Hepatocyte (in vitro differentiated cells): ENCODE data around the gene CNNM4. TPM values are rescaled to one million over a fixed set of nuclear protein-coding genes. Genes with fewer than 3 reads are reported as not detected.

Source experiments
- DNase-seq: peaks from one replicate; pipeline ENCODE4 v3.0.0-alpha.2; 2016; ENCODE audit warnings: low spot score
- H2AFZ ChIP-seq: fragments of 200-600 bp; sonication (generic); 2 replicates; pipeline ENCODE4 v1.6.0; 2016; ENCODE audit warnings: antibody characterized with exemption, mild to moderate bottlenecking
- H3K27ac ChIP-seq: fragments of 200-600 bp; sonication (generic); 2 replicates; pipeline ENCODE4 v1.5.1; 2016; ENCODE audit warnings: mild to moderate bottlenecking
- H3K27me3 ChIP-seq: fragments of 200-600 bp; sonication (generic); 2 replicates; pipeline ENCODE4 v1.6.1; 2016
- H3K36me3 ChIP-seq: fragments of 200-600 bp; sonication (generic); replicated peaks from 2 replicates; pipeline ENCODE4 v1.5.1; 2016; ENCODE audit warnings: low read depth; ENCODE audit not compliant: insufficient read depth
- H3K4me1 ChIP-seq: fragments of 200-600 bp; sonication (generic); 2 replicates; pipeline ENCODE4 v1.5.1; 2016; ENCODE audit warnings: mild to moderate bottlenecking, moderate library complexity; ENCODE audit not compliant: insufficient read depth
- H3K4me2 ChIP-seq: fragments of 200-600 bp; sonication (generic); 2 replicates; pipeline ENCODE4 v1.6.0; 2016
- H3K4me3 ChIP-seq: fragments of 200-600 bp; sonication (generic); 2 replicates; pipeline ENCODE4 v1.5.1; 2016; ENCODE audit warnings: mild to moderate bottlenecking
- H3K79me2 ChIP-seq: fragments of 200-600 bp; sonication (generic); 2 replicates; pipeline ENCODE4 v1.6.0; 2017; ENCODE audit warnings: mild to moderate bottlenecking
- H3K9me2 ChIP-seq: fragments of 200-600 bp; sonication (generic); replicated peaks from 2 replicates; pipeline ENCODE4 v1.6.0; 2017; ENCODE audit warnings: mild to moderate bottlenecking; ENCODE audit not compliant: insufficient read depth
- H3K9me3 ChIP-seq: fragments of 200-600 bp; sonication (generic); 2 replicates; pipeline ENCODE4 v1.5.1; 2016; ENCODE audit warnings: low read depth, mild to moderate bottlenecking
- H4K20me1 ChIP-seq: fragments of 200-600 bp; sonication (generic); 2 replicates; pipeline ENCODE4 v1.6.0; 2016; ENCODE audit warnings: mild to moderate bottlenecking; ENCODE audit not compliant: insufficient read depth, poor library complexity, severe bottlenecking
- CTCF ChIP-seq: fragments of 200-600 bp; sonication (generic); IDR thresholded peaks from 2 replicates; pipeline ENCODE4 v1.5.1; 2016; ENCODE audit warnings: antibody characterized with exemption, mild to moderate bottlenecking; ENCODE audit not compliant: poor library complexity
- EZH2 ChIP-seq: fragments of 200-600 bp; sonication (generic); IDR thresholded peaks from 2 replicates; pipeline ENCODE4 v1.6.1; 2016; ENCODE audit warnings: antibody characterized with exemption, mild to moderate bottlenecking, borderline replicate concordance
- EZH2phosphoT487 ChIP-seq: fragments of 200-600 bp; sonication (generic); IDR thresholded peaks from one replicate; pipeline ENCODE4 v1.6.1; 2018; ENCODE audit warnings: antibody characterized with exemption, mild to moderate bottlenecking, low read depth, moderate library complexity; ENCODE audit not compliant: unreplicated experiment, severe bottlenecking
- WGBS: methylation state at CpG from one replicate; pipeline ENCODE4 v1.1.6; 2016; ENCODE audit warnings: low lambda C conversion rate; ENCODE audit errors: missing lambda C conversion rate; 5-methylcytosine and 5-hydroxymethylcytosine counted together
- polyA plus RNA-seq: library from polyadenylated mRNA; unstranded; fragments of >200 nt; fragmentation: Nextera tagmentation; extraction: Ambion mirVana; gene quantifications from 2 replicates; pipeline ENCODE4 v1.2.1, GENCODE V29; 2016
- total RNA-seq: library from RNA; depleted of rRNA; stranded (reverse); fragments of >200 nt; gene quantifications from 2 replicates; pipeline ENCODE4 v1.2.3, GENCODE V29; 2014

The CNNM4 gene
- total and polyA plus RNA-seq, 2 experiments from 2014 or later: 8.8 to 10.8 TPM

DNA sequence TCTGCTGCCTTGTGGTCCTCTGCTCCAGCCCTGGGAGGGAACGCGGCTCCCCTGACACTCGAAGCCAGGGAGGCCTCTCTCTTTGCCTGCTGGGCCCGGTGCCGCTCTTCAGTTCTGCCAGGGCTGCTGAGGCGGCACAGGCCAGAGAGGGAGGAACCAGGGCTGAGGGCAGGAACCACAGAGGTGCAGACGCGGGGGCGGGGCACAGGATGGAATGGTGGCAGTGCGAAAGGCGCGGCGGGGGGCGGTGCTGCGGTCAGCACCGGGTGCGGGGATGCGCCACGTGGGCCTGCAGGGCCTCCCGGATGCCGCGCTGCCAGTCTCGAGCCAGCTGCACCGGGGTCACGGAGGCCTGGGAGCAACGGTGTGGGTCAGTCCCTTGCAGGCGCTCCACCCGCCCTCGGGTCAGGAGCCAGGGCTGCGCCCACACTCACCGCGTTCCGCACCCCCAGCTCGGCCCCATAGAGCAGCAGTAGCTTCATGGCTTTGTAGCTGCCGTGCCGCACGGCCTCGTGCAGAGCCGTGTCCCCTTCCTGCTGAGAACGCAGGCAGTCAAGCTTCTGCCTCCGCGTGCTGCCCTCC, 78.7 kb downstream of the CNNM4 start:
- Histone ChIP-seq H4K20me1 (no peaks in the 10 kb centered on the region), H3K9me2 (no peaks in the 10 kb centered on the region), H3K27me3 (no peaks in the 10 kb centered on the region), H3K4me1 (no peaks in the 10 kb centered on the region), H2AFZ (no peak overlapping the region), H3K4me2 (no peak overlapping the region), H3K36me3 (no peaks in the 10 kb centered on the region), H3K79me2 (no peaks in the 10 kb centered on the region), H3K27ac (no peak overlapping the region), H3K9me3 (no peaks in the 10 kb centered on the region), H3K4me3 (no peak overlapping the region)
- WGBS: 96% methylated on average over 41 of the region's 42 CpGs
- TF ChIP-seq EZH2 (no peak), EZH2phosphoT487 (no peak), CTCF (no peak)
- DNase-seq: no peak

- H3K4me3 ChIP-seq: no peak overlapping the region
- no peak for TF ChIP-seq EZH2phosphoT487
- TF ChIP-seq EZH2: no peak
- TF ChIP-seq CTCF: no peak
- no peak overlapping the region for H3K4me2 ChIP-seq
- no peaks in the 10 kb centered on the region for H3K9me3 ChIP-seq
- no peaks in the 10 kb centered on the region for H3K27me3 ChIP-seq
- H3K9me2 ChIP-seq: no peaks in the 10 kb centered on the region
- no peaks in the 10 kb centered on the region for H4K20me1 ChIP-seq
- no peak overlapping the region for H3K27ac ChIP-seq
- H3K79me2 ChIP-seq: no peaks in the 10 kb centered on the region
- DNase-seq: no peak
- no peak overlapping the region for H2AFZ ChIP-seq
- H3K4me1 ChIP-seq: no peaks in the 10 kb centered on the region
- H3K36me3 ChIP-seq: no peaks in the 10 kb centered on the region
- WGBS: 95% methylated on average over 34 of the region's 37 CpGs
Observed at GRCh38 chr2:96839875-96840850, 79.5 kb downstream of the CNNM4 start.

DNA sequence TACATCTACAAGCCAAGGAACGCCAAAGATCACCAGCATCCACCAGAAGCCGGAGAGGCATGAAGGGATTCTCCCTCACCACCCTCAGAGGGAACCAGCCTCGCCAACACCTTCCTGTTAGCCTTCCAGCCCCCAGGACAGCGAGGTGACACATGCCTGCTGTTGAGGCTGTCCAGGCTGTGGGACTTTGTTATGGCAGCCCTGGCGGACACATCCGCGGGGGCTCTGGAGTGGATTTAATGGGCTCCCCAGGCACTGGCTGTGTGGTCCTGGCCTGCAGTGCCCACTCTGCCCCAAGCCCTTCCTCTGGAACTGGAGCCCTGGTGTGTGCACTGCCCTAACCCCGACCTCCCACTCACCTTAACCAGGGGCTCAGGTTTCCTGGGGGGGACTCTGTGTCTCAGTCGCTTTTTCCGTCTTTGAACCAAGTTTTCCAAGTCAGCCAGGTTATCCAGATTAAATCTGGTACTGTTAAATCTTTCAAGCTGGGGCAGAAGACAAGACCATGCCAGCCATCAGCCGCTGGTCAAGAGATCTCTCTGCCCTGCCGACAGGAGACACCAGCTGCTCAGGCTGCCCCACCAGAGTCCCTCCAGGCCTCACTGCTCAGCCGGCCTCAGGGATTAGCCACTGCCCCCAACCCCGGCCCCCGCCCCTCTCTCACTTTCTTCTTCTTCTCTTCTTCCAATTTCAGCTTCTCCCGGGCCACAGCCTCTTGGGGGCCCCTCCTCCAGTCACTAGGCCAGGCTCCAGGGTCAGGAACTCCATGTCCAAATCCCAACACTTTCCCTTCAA, 81.2 kb downstream of the CNNM4 start:
- H3K79me2 ChIP-seq: no peaks in the 10 kb centered on the region
- H2AFZ ChIP-seq: no peak overlapping the region
- H3K4me2 ChIP-seq: no peak overlapping the region
- H3K27ac ChIP-seq: no peak overlapping the region
- H3K27me3 ChIP-seq: no peaks in the 10 kb centered on the region
- no peaks in the 10 kb centered on the region for H3K4me1 ChIP-seq
- no peaks in the 10 kb centered on the region for H3K36me3 ChIP-seq
- no peaks in the 10 kb centered on the region for H3K9me3 ChIP-seq
- DNase-seq: no peak
- no peaks in the 10 kb centered on the region for H3K9me2 ChIP-seq
- H3K4me3 ChIP-seq: no peak overlapping the region
- WGBS: 91% methylated on average over 12 of the region's 16 CpGs
- no peak for TF ChIP-seq EZH2
- TF ChIP-seq EZH2phosphoT487: no peak
- TF ChIP-seq CTCF: no peak
- no peaks in the 10 kb centered on the region for H4K20me1 ChIP-seq
